Endothelial cell of umbilical vein (primary cell): ENCODE measurements around the gene PUM2. TPM values are rescaled to one million over a fixed set of nuclear protein-coding genes. Genes with fewer than 3 reads are reported as not detected.

Experiments
- BruUV-seq: library from RNA; stranded (reverse); fragments of 400-500 nt; replicated peaks from 2 replicates; lab custom pipeline; 2021; lab: Mats Ljungman, UMichigan
- CTCF ChIA-PET: fragments of 300-600, 350-600 bp; sonication (Branson Sonifier 250); formaldehyde crosslinking; loops from one replicate; lab custom pipeline; 2021; ENCODE audit warnings: antibody characterized with exemption, inconsistent platforms; lab: Charles Lee
- POLR2A ChIA-PET: fragments of 300-600, 350-600 bp; sonication (Branson Sonifier 250); formaldehyde crosslinking; loops from one replicate; lab custom pipeline; 2021; ENCODE audit warnings: antibody characterized with exemption, inconsistent platforms; lab: Charles Lee
- DNase-seq: peaks from one replicate; pipeline ENCODE4 v3.0.0-alpha.2; 2011; ENCODE audit warnings: low read depth, low spot score
- FAIRE-seq: peaks from 2 replicates; lab custom pipeline; 2011; peaks lifted over from hg19 to GRCh38; lab: Jason Lieb, UNC
- H2AFZ ChIP-seq: 2 replicates; pipeline ENCODE4 v1.6.0; 2012; ENCODE audit warnings: low read depth, low read length, control low read depth, inconsistent platforms
- H3K27ac ChIP-seq: 2 replicates; pipeline ENCODE4 v1.5.1; 2011; ENCODE audit warnings: low read depth, mild to moderate bottlenecking, control low read depth, low read length, moderate library complexity; ENCODE audit not compliant: insufficient read depth
- H3K27me3 ChIP-seq, 2 experiments: 2 replicates each; pipeline versions ENCODE4 v1.6.0 to v1.6.1; 2011; ENCODE audit warnings: low read length in 2 of 2, mixed read lengths in 1 of 2; ENCODE audit not compliant: control insufficient read depth in 2 of 2, insufficient read depth in 2 of 2
- H3K36me3 ChIP-seq, 2 experiments: 2 replicates in 1 of 2; 3 replicates in 1 of 2; pipeline ENCODE4 v1.5.1; 2011; ENCODE audit warnings: low read length in 2 of 2, mild to moderate bottlenecking in 1 of 2, moderate library complexity in 1 of 2; ENCODE audit not compliant: control insufficient read depth in 2 of 2, insufficient read depth in 2 of 2; ENCODE audit errors: extremely low read depth in 1 of 2
- H3K4me1 ChIP-seq: 3 replicates; pipeline ENCODE4 v1.5.1; 2011; ENCODE audit warnings: mild to moderate bottlenecking, low read length; ENCODE audit not compliant: control insufficient read depth, insufficient read depth; ENCODE audit errors: extremely low read depth
- H3K4me2 ChIP-seq: 2 replicates; pipeline ENCODE4 v1.6.1; 2011; ENCODE audit warnings: low read length, control low read depth, mixed read lengths; ENCODE audit not compliant: insufficient read depth
- H3K4me3 ChIP-seq, 3 experiments: fragments of 200-600 bp in 1 of 3; sonication (generic), shearing (Covaris generic) in 1 of 3; replicated peaks in 1 of 3; 2 replicates each; pipeline ENCODE4 v1.5.1; 2011 to 2016; ENCODE audit warnings: control low read depth in 3 of 3, low read length in 3 of 3, mild to moderate bottlenecking in 2 of 3, inconsistent platforms in 1 of 3, low read depth in 1 of 3, moderate library complexity in 1 of 3; ENCODE audit not compliant: insufficient read depth in 1 of 3
- H3K79me2 ChIP-seq: 2 replicates; pipeline ENCODE4 v1.6.0; 2012; ENCODE audit warnings: low read length, inconsistent platforms; ENCODE audit not compliant: control insufficient read depth, insufficient read depth
- H3K9ac ChIP-seq: replicated peaks from 2 replicates; pipeline ENCODE3; 2011; ENCODE audit warnings: low read length, control low read depth; ENCODE audit not compliant: insufficient read depth; ENCODE audit errors: extremely low read depth
- H3K9me1 ChIP-seq: replicated peaks from 3 replicates; pipeline ENCODE4 v1.6.0; 2011; ENCODE audit warnings: mild to moderate bottlenecking, low read length; ENCODE audit not compliant: control insufficient read depth, insufficient read depth; ENCODE audit errors: extremely low read depth
- H3K9me3 ChIP-seq: replicated peaks from 2 replicates; pipeline ENCODE4 v1.5.1; 2012; ENCODE audit warnings: low read length, inconsistent platforms; ENCODE audit not compliant: control insufficient read depth, insufficient read depth
- H4K20me1 ChIP-seq: replicated peaks from 2 replicates; pipeline ENCODE3; 2011; ENCODE audit warnings: mild to moderate bottlenecking, low read length; ENCODE audit not compliant: control insufficient read depth, insufficient read depth; ENCODE audit errors: extremely low read depth
- CTCF ChIP-seq, 2 donors: IDR thresholded peaks; 1 replicate in 1 of 2; 2 replicates in 1 of 2; pipeline ENCODE4 v1.5.1; 2011; ENCODE audit warnings: low read length in 2 of 2, mild to moderate bottlenecking in 2 of 2, moderate library complexity in 2 of 2, control low read depth in 1 of 2, inconsistent platforms in 1 of 2, low read depth in 1 of 2; ENCODE audit not compliant: insufficient read depth in 1 of 2; ENCODE audit errors: extremely low read depth in 1 of 2
- EZH2 ChIP-seq: IDR thresholded peaks from 2 replicates; pipeline ENCODE4 v1.6.1; 2012; ENCODE audit warnings: borderline replicate concordance, low read depth, mild to moderate bottlenecking, moderate library complexity, low read length, inconsistent platforms; ENCODE audit not compliant: severe bottlenecking
- FOS ChIP-seq: IDR thresholded peaks from 2 replicates; pipeline ENCODE4 v1.6.1; 2011; ENCODE audit warnings: mild to moderate bottlenecking, low read length, moderate library complexity, borderline replicate concordance; ENCODE audit not compliant: insufficient read depth
- GATA2 ChIP-seq: IDR thresholded peaks from 2 replicates; pipeline ENCODE4 v1.7.0; 2011; ENCODE audit warnings: low read depth, mild to moderate bottlenecking, moderate library complexity, mixed read lengths, low read length; ENCODE audit not compliant: insufficient read length, insufficient read depth
- JUN ChIP-seq: IDR thresholded peaks from 2 replicates; pipeline ENCODE4 v1.6.1; 2011; ENCODE audit warnings: borderline replicate concordance, low read depth; ENCODE audit not compliant: insufficient read length, insufficient read depth
- MAX ChIP-seq: IDR thresholded peaks from 2 replicates; pipeline ENCODE4 v1.6.1; 2011; ENCODE audit not compliant: insufficient read depth, insufficient read length
- MYC ChIP-seq: IDR thresholded peaks from one replicate; pipeline ENCODE4 v1.6.1; 2011; ENCODE audit warnings: mild to moderate bottlenecking, low read depth, low read length
- POLR2A ChIP-seq: IDR thresholded peaks from 2 replicates; pipeline ENCODE4 v1.6.1; 2012; ENCODE audit warnings: low read depth, mild to moderate bottlenecking, control low read depth, low read length
- POLR2AphosphoS5 ChIP-seq: IDR thresholded peaks from 2 replicates; pipeline ENCODE4 v1.6.1; 2012; ENCODE audit warnings: low read depth, mild to moderate bottlenecking, control low read depth, low read length, moderate library complexity; ENCODE audit not compliant: insufficient read depth
- dilution Hi-C: fragments of 300-500 bp; cut with MboI; formaldehyde crosslinking; loops from one replicate; pipeline ENCODE4 v1.15.0; 2019; ENCODE audit warnings: low sequenced_read_pairs; ENCODE audit not compliant: extremely low pct_ligation_motif_present
- intact Hi-C: fragments of 100-400 bp; cut with micrococcal nuclease; formaldehyde crosslinking; loops from one replicate; pipeline ENCODE4 v1.10.0; 2022
- polyA plus RNA-seq, 4 experiments: library from polyadenylated mRNA; depleted of rRNA in 3 of 4; stranded (reverse) in 3 of 4; unstranded in 1 of 4; fragments of >200 nt; gene quantifications; 2 replicates each; pipeline versions ENCODE4 v1.2.1 to v1.2.3, GENCODE V29; 2011 to 2012; ENCODE audit warnings: missing spikeins in 1 of 4
- total RNA-seq: library from RNA; stranded (reverse); gene quantifications from 2 replicates; pipeline ENCODE4 v1.2.3, GENCODE V29; 2021

The PUM2 gene
- total and polyA plus RNA-seq, 2 donors (not counting 3 experiments of a cell fraction or from before 2014, with no cell fraction given), result 32.9 to 83.7 TPM

GRCh38 chr2:20322527-20323300 is 27.9 kb downstream of the PUM2 start:
- CTCF ChIA-PET, result no interaction called here
- Histone ChIP-seq H2AFZ (no peak overlapping the region), H3K9me1 (peaks cover 4% of the 10 kb centered on the region), H3K4me2 (peak overlapping the region; percentile 74), H3K36me3 (peaks cover 3 to 8% of the 10 kb centered on the region in 2 experiments), H4K20me1 (peaks cover 13% of the 10 kb centered on the region), H3K27me3 (no peaks in the 10 kb centered on the region), H3K9me3 (no peaks in the 10 kb centered on the region), H3K4me3 (no peak overlapping the region), H3K4me1 (peaks cover 23% of the 10 kb centered on the region), H3K27ac (peak overlapping the region; percentile 37), H3K79me2 (peaks cover 95% of the 10 kb centered on the region), H3K9ac (no peak overlapping the region)
- FAIRE-seq (peak; percentile 64), DNase-seq (peak; percentile 24)
- BruUV-seq, result no TSS peak
- intact Hi-C loops, result loop anchor here (10.0 kb wide), 2 partner anchors 188 to 218 kb away; no protein-coding TSS in a partner anchor
- POLR2A ChIA-PET, result interaction anchor here (0.7 kb wide), 1 partner anchor 308 kb away, joined by 11 read pairs; no protein-coding TSS in a partner anchor
- TF ChIP-seq FOS, result no peak
- TF ChIP-seq GATA2, result no peak
- no peak for TF ChIP-seq MAX
- TF ChIP-seq POLR2A, result no peak
- TF ChIP-seq MYC, result no peak
- no peak for TF ChIP-seq POLR2AphosphoS5
- TF ChIP-seq CTCF (IDR thresholded peaks at IDR 0.05; ENCODE audit: extremely low read depth in 1 of 2, insufficient read depth in 1 of 2, low read depth in 1 of 2, low read length in 2 of 2), result no peak
- TF ChIP-seq EZH2, result no peak
- no peak for TF ChIP-seq JUN
- dilution Hi-C loops, result no loop called here
